ENCODE results near the gene GOLPH3L. TPM values are rescaled to one million over a fixed set of nuclear protein-coding genes. Genes with fewer than 3 reads are reported as not detected.
A peak's percentile ranks its signal among the peaks of the same experiment; 100 is the strongest.

GOLPH3L gene
- total and polyA plus RNA-seq, 2 of the 13 experiments (the other 11 are each of a cell fraction or from before 2014, with no cell fraction given) = 8.2 to 12.8 TPM

GRCh38 chr1:150629115-150629928 is 67.6 kb downstream of the GOLPH3L start, which contains the start of gene ENSA (continued):
- TF ChIP-seq ZNF615 (CRISPR knock-in tag; IDR thresholded peaks at IDR 0.05; ENCODE audit: borderline replicate concordance) = no peak
- no peak for TF ChIP-seq SNAPC5 (CRISPR knock-in tag; IDR thresholded peaks at IDR 0.05; ENCODE audit: borderline replicate concordance)
- no peak for TF ChIP-seq MTA1 (CRISPR knock-in tag; IDR thresholded peaks at IDR 0.05; ENCODE audit: borderline replicate concordance)
- TF ChIP-seq, protein P1, sequence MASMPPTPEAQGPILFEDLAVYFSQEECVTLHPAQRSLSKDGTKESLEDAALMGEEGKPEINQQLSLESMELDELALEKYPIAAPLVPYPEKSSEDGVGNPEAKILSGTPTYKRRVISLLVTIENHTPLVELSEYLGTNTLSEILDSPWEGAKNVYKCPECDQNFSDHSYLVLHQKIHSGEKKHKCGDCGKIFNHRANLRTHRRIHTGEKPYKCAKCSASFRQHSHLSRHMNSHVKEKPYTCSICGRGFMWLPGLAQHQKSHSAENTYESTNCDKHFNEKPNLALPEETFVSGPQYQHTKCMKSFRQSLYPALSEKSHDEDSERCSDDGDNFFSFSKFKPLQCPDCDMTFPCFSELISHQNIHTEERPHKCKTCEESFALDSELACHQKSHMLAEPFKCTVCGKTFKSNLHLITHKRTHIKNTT (CRISPR knock-in tag; IDR thresholded peaks at IDR 0.05) = no peak
- no peak for TF ChIP-seq NR2F1 (CRISPR knock-in tag; IDR thresholded peaks at IDR 0.05)
- no peak for TF ChIP-seq JARID2 (CRISPR knock-in tag; IDR thresholded peaks at IDR 0.05; ENCODE audit: insufficient replicate concordance)
- TF ChIP-seq SPEN (CRISPR knock-in tag; IDR thresholded peaks at IDR 0.05; ENCODE audit: low read depth) = 0 out of 2 replicates have a peak, but pooled peaks have one; percentile 37
- TF ChIP-seq MTA3 (CRISPR knock-in tag; IDR thresholded peaks at IDR 0.05) = no peak
- 0 out of 2 replicates have a peak, but pooled peaks have one; percentile 9 for TF ChIP-seq THRA (CRISPR knock-in tag; IDR thresholded peaks at IDR 0.05; ENCODE audit: borderline replicate concordance)
- TF ChIP-seq TSC22D2 (CRISPR knock-in tag; IDR thresholded peaks at IDR 0.05; ENCODE audit: borderline replicate concordance) = peak; percentile 35; the same call in 1 of the 2 replicates
- TF ChIP-seq SMAD1 (CRISPR knock-in tag; IDR thresholded peaks at IDR 0.05; ENCODE audit: borderline replicate concordance, low read depth) = no peak
- TF ChIP-seq TFDP1 (CRISPR knock-in tag; IDR thresholded peaks at IDR 0.05; ENCODE audit: borderline replicate concordance) = peak; percentile 43; the same call in 1 of the 2 replicates
- peak; percentile 45; the same call in 1 of the 2 replicates for TF ChIP-seq ELF4 (CRISPR knock-in tag; IDR thresholded peaks at IDR 0.05; ENCODE audit: borderline replicate concordance)
- no peak for TF ChIP-seq MTF1 (CRISPR knock-in tag; IDR thresholded peaks at IDR 0.05)
- no peak for TF ChIP-seq ZFP41 (CRISPR knock-in tag; IDR thresholded peaks at IDR 0.05; ENCODE audit: borderline replicate concordance)
- peak; percentile 62; the same call in 1 of the 2 replicates for TF ChIP-seq ZGPAT (CRISPR knock-in tag; IDR thresholded peaks at IDR 0.05)
- no peak for TF ChIP-seq ZBED4 (CRISPR knock-in tag; IDR thresholded peaks at IDR 0.05; ENCODE audit: borderline replicate concordance)
- no peak for TF ChIP-seq ZNF530 (CRISPR knock-in tag; IDR thresholded peaks at IDR 0.05; ENCODE audit: low read depth)
